ENCODE measurements around the gene IFNAR2. TPM values are rescaled to one million over a fixed set of nuclear protein-coding genes. Genes with fewer than 3 reads are reported as not detected.

IFNAR2 gene
- total RNA-seq, 1 experiment from 2014 or later = 7.9 TPM

GRCh38 chr21:33267250-33267649, 37.5 kb downstream of the IFNAR2 start:
- DNase-seq (ENCODE audit: low spot score) = no peak

DNA sequence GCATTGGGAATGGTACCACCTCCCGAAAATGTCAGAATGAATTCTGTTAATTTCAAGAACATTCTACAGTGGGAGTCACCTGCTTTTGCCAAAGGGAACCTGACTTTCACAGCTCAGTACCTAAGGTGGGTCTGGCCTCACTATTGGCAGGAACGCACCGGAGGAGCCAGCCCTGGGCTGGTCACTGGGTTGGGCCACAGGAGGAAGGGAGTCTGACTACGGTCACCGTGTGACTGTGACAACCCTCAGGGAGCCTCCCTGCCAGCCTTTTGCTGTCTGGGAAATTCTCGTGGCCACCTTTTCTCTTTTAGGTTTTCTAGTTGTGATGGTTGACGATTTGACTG, 38.6 kb downstream of the IFNAR2 start:
- no peak for DNase-seq (ENCODE audit: low spot score)

GRCh38 chr21:33268737-33269441, 39.2 kb downstream of the IFNAR2 start:
- DNase-seq (ENCODE audit: low spot score) = no peak

- no peak for DNase-seq (ENCODE audit: low spot score)
These were observed 41.2 kb downstream of the IFNAR2 start for GRCh38 chr21:33270986-33271385.

DNA sequence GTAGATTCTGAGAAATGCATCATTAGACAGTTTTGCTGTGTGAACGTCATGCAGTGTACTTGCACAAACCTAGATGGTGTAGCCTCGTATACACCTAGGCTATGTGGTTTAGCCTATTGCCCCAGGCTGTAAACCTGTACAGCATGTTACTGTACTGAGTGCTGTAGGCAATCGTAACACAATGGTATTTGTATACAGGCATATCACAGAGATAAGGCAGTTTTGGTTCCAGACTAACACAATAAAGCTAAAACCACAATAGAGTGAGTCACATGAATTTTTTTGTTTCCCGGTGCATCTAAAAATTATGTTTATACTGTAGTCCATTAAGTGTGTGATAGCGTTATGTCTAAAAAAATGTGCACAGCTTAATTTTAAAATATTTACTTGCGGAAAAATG, 43.3 kb downstream of the IFNAR2 start:
- DNase-seq (ENCODE audit: low spot score) = peak; percentile 41

DNA sequence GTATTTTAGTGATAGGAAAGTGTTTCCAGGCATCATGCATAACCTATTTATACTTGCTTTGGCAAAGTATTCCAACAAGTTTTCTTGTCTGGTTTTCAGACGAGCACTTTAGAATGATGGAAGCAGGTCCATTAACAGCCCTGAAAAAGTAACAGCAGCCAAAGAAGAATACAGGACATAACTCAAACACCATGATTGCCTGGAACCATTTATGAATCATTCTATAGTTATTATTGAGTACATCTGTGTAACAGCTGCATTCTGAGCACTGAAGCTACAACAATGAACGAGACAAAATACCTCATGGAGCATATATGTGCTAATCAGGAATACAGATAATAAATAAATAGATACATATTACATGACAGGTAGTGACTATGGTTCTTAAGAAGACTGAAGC, 49.0 kb downstream of the IFNAR2 start:
- DNase-seq (ENCODE audit: low spot score) = no peak

- no peak for DNase-seq (ENCODE audit: low spot score)
These were observed 49.6 kb downstream of the IFNAR2 start for GRCh38 chr21:33279330-33279820.

Other genes with a start within 250 kb of the IFNAR2 start
- gene OLIG2, start 204.0 kb upstream of the IFNAR2 start, total RNA-seq (2014; rRNA removed; shearing (Covaris generic)) = 1.5 and 1.7 TPM in 2 replicates
- gene OLIG1, start 159.8 kb upstream of the IFNAR2 start, total RNA-seq (2014; rRNA removed; shearing (Covaris generic)) = not detected in 2 replicates
- 107 and 111 TPM in 2 replicates for gene IL10RB, start 36.4 kb downstream of the IFNAR2 start, total RNA-seq (2014; rRNA removed; shearing (Covaris generic))
- gene IFNAR1, start 95.0 kb downstream of the IFNAR2 start, total RNA-seq (2014; rRNA removed; shearing (Covaris generic)) = 7.7 and 12.1 TPM in 2 replicates
- gene IFNGR2, start 173.5 kb downstream of the IFNAR2 start, total RNA-seq (2014; rRNA removed; shearing (Covaris generic)) = 92.0 and 103 TPM in 2 replicates